ENCODE data around the gene LYL1. TPM values are rescaled to one million over a fixed set of nuclear protein-coding genes. Genes with fewer than 3 reads are reported as not detected.

Gene LYL1
- total and polyA plus RNA-seq, 2 of the 13 experiments (the other 11 are each of a cell fraction or from before 2014, with no cell fraction given): 0.75 to 0.92 TPM

GRCh38 chr19:13060964-13061927 is 41.4 kb downstream of the LYL1 start (continued):
- TF ChIP-seq KMT2A (CRISPR knock-in tag; IDR thresholded peaks at IDR 0.05): peak; percentile 66; the same call in 1 of the 2 replicates
- TF ChIP-seq ZSCAN5A (CRISPR knock-in tag; IDR thresholded peaks at IDR 0.05; ENCODE audit: borderline replicate concordance): 0 out of 2 replicates have a peak, but pooled peaks have one; percentile 38
- no peak for TF ChIP-seq ZNF816 (CRISPR knock-in tag; IDR thresholded peaks at IDR 0.05; ENCODE audit: borderline replicate concordance)
- TF ChIP-seq, protein P1, sequence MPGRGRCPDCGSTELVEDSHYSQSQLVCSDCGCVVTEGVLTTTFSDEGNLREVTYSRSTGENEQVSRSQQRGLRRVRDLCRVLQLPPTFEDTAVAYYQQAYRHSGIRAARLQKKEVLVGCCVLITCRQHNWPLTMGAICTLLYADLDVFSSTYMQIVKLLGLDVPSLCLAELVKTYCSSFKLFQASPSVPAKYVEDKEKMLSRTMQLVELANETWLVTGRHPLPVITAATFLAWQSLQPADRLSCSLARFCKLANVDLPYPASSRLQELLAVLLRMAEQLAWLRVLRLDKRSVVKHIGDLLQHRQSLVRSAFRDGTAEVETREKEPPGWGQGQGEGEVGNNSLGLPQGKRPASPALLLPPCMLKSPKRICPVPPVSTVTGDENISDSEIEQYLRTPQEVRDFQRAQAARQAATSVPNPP (CRISPR knock-in tag; IDR thresholded peaks at IDR 0.05): peak; percentile 15; the same call in 1 of the 2 replicates
- TF ChIP-seq ZNF737 (CRISPR knock-in tag; IDR thresholded peaks at IDR 0.05; ENCODE audit: borderline replicate concordance): no peak
- no peak for TF ChIP-seq HOXA9 (CRISPR knock-in tag; IDR thresholded peaks at IDR 0.05; ENCODE audit: borderline replicate concordance)
- peak; percentile 76 for TF ChIP-seq RXRB (CRISPR knock-in tag; IDR thresholded peaks at IDR 0.05; ENCODE audit: borderline replicate concordance)
- TF ChIP-seq, protein P2, sequence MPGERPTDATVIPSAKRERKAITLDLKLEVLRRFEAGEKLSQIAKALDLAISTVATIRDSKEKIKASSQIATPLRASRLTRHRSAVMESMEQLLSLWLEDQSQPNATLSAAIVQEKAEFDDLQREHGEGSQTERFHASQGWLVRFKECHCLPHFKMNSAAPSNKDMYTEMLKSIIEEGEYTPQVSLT (CRISPR knock-in tag; IDR thresholded peaks at IDR 0.05; ENCODE audit: borderline replicate concordance, low read depth): no peak
- TF ChIP-seq YY1 (IDR thresholded peaks at IDR 0.05; ENCODE audit: insufficient read depth, insufficient replicate concordance, low read depth, low read length): peak; percentile 73
- peak; percentile 49; the same call in 1 of the 2 replicates for TF ChIP-seq FOXP4 (CRISPR knock-in tag; IDR thresholded peaks at IDR 0.05)
- TF ChIP-seq MIXL1 (CRISPR knock-in tag; IDR thresholded peaks at IDR 0.05): 0 out of 2 replicates have a peak, but pooled peaks have one; percentile 11
- TF ChIP-seq ZNF790 (CRISPR knock-in tag; IDR thresholded peaks at IDR 0.05; ENCODE audit: borderline replicate concordance): no peak
- TF ChIP-seq MBNL3 (CRISPR knock-in tag; conservative IDR thresholded peaks at IDR 0.05): no peak
- peak; percentile 47; the same call in 1 of the 2 replicates for TF ChIP-seq MYC (CRISPR knock-in tag; IDR thresholded peaks at IDR 0.05; ENCODE audit: borderline replicate concordance)
- no peak for TF ChIP-seq ZNF607 (CRISPR knock-in tag; IDR thresholded peaks at IDR 0.05; ENCODE audit: borderline replicate concordance)
- TF ChIP-seq THYN1 (CRISPR knock-in tag; IDR thresholded peaks at IDR 0.05; ENCODE audit: borderline replicate concordance, low read depth): no peak
- TF ChIP-seq MXD4 (CRISPR knock-in tag; IDR thresholded peaks at IDR 0.05): peak; percentile 6; the same call in 1 of the 2 replicates
- TF ChIP-seq BCL6 (CRISPR knock-in tag; IDR thresholded peaks at IDR 0.05): peak; percentile 44; the same call in 1 of the 2 replicates
- no peak for TF ChIP-seq SATB2 (CRISPR knock-in tag; IDR thresholded peaks at IDR 0.05)
- no peak for TF ChIP-seq ATF6 (CRISPR knock-in tag; conservative IDR thresholded peaks at IDR 0.05)
